NCI-H524 (cell line): Measurements from ENCODE around the gene RNPEPL1.
"Not testable (repeated sequence)": the region's sequence is repeated elsewhere in the genome, so short reads cannot be mapped to it uniquely, and the experiment has no call there.

Experiments
- DNase-seq, 2 experiments: peaks; one replicate each; lab custom pipeline; 2025; lab: John Stamatoyannopoulos, UW

Gene RNPEPL1

DNA sequence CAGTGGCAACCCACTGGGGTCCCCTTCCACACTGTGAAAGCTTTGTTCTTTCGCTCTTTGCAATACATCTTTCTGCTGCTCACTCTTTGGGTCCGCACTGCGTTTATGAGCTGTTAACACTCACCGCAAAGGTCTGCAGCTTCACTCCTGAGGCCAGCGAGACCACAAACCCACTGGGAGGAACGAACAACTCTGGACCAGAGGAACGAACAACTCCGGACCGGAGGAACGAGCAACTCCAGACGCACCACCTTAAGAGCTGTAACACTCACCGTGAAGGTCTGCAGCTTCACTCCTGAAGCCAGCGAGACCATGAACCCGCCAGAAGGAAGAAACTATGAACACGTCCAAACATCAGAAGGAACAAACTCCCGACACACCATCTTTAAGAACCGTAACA is 29.2 kb upstream of the RNPEPL1 start:
- DNase-seq = not testable (repeated sequence)

DNA sequence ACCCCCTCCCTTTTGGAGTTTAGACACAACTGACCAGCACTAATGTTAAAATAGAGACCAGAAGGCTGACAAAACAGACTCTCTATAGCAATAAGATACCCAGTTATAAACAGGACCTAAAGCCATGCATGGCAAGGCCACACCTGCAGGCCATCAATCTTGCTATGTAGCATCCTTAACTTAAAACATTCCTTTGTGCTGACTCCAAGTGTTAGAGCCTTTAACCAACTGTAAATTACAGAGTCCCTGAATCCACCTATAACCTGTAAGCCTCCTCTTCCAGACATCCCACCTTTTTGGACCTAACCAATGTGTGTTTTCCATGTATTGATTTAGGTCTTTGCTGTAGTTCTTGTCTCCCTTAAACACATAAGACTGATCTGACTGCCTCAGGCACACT is 28.4 kb upstream of the RNPEPL1 start:
- no peak for DNase-seq

- DNase-seq = no peak
These were observed 17.0 kb upstream of the RNPEPL1 start for GRCh38 chr2:240551288-240551687.

GRCh38 chr2:240551811-240552210 is 16.5 kb upstream of the RNPEPL1 start:
- no peak for DNase-seq

- no peak for DNase-seq
These were observed 14.3 kb upstream of the RNPEPL1 start for GRCh38 chr2:240553956-240554480.

DNA sequence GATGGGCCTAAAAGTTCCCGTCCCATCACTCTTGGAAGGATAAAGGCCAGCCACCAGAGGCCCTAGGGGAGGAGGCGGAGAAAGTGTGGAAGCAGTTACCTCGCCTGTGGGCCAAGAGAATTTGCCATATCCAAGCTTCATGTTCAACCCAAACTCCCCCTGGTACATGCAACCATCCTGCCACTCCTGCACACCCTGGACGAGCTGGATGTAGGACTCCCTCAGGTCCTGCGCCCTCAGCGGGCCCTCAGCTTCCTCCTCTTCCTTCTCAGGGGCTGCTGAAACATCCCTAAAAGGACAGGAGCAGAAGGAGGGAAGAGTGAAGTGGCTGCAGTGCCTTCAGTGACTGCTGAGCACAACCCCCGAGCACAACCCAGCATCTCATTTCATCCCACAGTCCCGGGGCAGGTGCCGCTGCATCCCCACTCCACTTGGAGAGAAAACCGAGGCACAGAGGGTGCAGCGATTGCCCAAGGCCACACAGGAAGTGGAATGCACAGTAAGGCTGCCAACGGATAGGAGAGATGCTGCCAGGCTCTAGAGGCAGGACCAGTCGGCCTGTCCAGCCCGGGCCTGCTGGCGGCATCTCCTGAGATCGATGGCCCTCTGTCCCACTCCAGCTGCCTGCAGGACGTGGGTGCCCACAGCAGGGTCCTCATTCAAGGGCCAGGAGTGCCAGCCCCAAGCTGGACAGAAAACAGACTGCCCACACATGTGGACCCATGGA is 13.4 kb upstream of the RNPEPL1 start:
- DNase-seq = no peak

- no peak for DNase-seq
These were observed 12.6 kb upstream of the RNPEPL1 start for GRCh38 chr2:240555541-240556250.

- peak; percentile 5 to 21 for DNase-seq
These were observed 11.7 kb upstream of the RNPEPL1 start for GRCh38 chr2:240556553-240557100.

DNA sequence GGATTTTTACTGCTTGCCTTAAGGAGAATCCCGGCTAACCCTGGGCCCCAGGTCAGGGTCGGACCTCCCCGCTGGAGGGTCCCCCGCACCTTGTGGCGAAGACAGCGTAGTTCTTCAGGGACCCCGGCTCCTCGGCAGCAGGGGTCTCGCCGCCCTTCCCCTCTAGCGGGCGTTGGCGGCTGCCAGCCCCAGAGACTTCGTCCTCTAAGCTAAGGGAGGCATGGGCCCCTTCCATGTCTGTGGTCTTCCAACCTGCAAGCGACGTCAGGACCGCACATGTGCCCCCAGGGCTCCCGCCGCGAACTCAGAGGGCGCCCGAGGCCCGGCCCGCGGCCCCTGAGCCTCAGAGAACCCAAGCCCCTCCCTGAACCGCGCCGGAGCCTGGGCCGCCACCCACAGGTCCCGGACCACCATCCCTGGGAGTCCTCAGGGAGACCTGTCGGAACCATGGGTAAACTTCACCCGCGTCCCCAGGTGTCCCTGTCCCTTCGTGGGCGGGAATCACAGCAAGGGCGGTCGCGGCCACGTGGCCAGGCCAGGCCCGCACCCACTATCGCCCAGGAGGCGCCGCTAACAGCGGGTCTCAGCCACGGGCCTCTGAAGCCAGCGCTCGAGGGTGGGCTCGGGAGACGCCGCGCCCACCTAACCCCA is 11.1 kb upstream of the RNPEPL1 start:
- no peak for DNase-seq

DNA sequence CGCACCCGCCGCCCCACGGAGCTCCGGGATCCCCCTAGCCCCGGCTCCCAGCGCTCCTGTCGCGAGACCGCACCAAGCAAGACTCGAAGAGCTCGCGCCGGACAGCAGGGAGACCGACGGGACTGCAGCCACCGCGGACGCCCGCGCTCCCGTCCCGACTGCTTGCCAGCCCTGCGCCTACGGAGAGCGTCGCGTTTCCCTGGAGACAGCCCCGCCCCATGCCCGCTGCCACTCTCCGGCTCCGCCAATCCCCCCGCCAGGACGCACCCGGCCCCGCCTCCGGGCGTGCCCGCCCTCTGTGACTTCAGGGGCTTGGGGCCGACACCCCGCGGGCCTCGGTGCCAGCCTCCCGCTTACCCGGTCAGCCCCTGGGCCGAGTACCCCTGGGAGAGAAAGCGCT is 10.5 kb upstream of the RNPEPL1 start, which contains the start of gene ANKMY1:
Gene ANKMY1 (minus strand): TSS at position 181 of the 400 bp plus-strand sequence. CDS start 653 bp downstream, outside the sequence.
- no peak for DNase-seq

GRCh38 chr2:240558236-240558761 is 10.0 kb upstream of the RNPEPL1 start:
- DNase-seq = no peak

- no peak for DNase-seq
These were observed 9.0 kb upstream of the RNPEPL1 start for GRCh38 chr2:240559286-240559685.

GRCh38 chr2:240560084-240560479 is 8.2 kb upstream of the RNPEPL1 start, which contains the start of gene DUSP28:
Gene DUSP28 (plus strand): TSS chr2:240560357. CDS start chr2:240560685, 328 bp downstream.
- DNase-seq = peak; percentile 48 to 85

DNA sequence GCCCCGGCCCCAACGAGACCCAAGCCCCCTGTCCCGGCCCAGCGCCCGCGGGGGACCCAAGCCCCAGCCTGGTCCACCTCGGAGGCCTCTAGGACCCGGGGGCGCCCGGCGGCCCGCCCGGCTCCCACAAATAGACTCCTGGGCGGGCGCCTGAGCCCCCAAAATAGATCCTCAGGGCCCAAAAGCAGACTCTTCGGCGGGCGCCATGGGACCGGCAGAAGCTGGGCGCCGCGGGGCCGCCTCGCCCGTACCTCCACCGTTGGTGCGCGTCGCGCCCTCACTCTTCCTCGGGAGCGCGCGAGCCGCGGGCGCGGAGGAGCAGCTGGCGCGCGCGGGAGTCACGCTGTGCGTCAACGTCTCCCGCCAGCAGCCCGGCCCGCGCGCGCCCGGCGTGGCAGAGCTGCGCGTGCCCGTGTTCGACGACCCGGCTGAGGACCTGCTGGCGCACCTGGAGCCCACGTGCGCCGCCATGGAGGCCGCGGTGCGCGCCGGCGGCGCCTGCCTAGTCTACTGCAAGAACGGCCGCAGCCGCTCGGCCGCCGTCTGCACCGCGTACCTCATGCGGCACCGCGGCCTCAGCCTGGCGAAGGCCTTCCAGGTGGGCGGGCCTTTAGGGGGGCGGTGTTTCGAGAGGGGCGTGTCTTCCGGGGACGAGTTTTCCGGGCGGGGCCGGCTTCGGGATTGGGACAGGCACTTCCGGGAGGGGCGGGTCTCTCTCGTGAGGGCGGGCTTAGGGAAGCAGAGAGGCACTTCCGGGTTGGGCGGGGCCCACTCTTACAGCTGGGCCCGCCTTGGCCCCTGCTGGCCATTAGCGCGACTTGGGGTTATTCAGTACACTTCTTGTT is 7.6 kb upstream of the RNPEPL1 start:
- peak; percentile 90 to 96 for DNase-seq

GRCh38 chr2:240561325-240561971 is 6.8 kb upstream of the RNPEPL1 start:
- no peak for DNase-seq

GRCh38 chr2:240563231-240563630 is 5.1 kb upstream of the RNPEPL1 start:
- DNase-seq = not testable (repeated sequence)

DNA sequence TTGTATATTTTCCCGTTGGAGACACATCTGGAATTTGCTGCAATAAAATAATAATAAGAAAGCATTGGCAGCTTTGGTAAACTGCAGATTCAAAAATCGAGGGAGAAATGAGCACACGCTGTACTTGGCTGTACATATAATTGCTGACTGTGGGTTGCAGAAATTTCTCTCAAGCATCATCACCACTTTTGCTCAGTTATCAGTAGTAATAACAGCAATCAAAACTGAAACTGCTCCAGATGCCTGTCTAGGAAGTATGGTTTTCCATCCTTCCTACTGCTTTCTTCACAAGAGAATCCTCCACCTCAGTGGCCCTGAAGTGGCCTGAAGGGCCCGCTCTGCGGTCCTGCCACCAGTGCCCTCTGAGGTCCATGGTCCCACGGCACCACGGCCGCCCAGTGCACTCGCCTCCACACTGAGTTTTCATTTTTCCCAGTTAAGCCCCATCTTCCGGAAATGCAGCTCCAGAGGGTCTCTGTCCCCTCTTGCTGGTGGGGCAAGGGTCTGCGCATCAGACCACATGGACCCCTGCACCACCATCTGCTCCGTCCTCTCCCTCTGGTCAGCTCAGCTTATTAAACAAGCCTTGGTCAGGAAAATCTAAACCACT is 4.2 kb upstream of the RNPEPL1 start:
- no peak for DNase-seq

DNA sequence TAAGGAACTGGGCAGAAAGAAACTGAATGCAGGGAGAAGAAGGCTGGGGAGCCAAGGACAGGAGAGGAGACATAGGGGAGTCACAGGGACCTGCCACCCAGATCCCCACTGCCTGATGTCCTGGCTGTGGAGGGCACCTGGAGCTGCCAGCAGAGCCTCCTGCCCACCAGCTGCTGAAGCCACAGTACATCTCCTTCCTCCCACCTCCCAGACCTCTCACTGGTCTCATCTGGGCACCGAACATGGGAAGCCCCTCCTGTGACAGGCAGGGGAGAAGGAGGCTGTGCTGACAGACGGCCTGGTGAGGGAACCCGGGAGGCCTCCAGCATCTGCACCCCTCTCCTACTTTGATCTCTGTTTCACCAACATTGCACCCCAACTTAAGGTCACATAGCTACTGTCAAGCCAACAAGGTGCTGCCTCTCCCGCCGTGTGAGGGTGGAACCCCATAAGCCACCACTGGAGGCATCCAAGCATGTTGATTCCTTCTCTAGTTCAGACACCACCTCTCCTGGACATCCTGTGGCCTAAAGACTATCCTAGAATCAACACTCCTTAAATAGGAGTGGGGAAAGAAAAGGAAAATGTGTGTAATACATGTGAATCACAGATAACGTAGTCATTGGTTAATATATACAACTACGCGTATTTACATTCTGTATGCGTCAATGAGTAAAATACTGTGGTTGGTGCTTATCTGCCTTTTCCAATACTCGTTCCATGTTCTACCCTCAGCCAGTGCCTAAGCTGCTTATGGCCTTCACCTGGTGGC is 3.5 kb upstream of the RNPEPL1 start:
- DNase-seq = no peak
